Stimulated activated naive B cell treated with anti-CD40 and anti-IgM and Interleukin-4, amounts not matched to agents 10 μg/mL and 1 μg/mL and 100 μg/mL, for 72 hours (primary cell): Measurements from ENCODE around the gene RGS6.
A peak's percentile ranks its signal among the peaks of the same experiment; 100 is the strongest.

Source experiments
- ATAC-seq, 2 donors: fragments of 150-1000 bp; cut with Tn5 transposase; replicated peaks; 2 replicates each; pipeline ENCODE4 v1.10.0; 2021; ENCODE audit warnings: moderate library complexity in 1 of 2
- DNase-seq: peaks from one replicate; pipeline ENCODE4 v3.0.0; 2021
- H3K27ac Mint-ChIP-seq: one replicate; pipeline ENCODE4 v1.8.0; 2022; ENCODE audit warnings: mild to moderate bottlenecking, mixed read lengths
- H3K27me3 Mint-ChIP-seq, 2 donors: one replicate each; pipeline ENCODE4 v1.8.0; 2022; ENCODE audit warnings: mixed read lengths in 2 of 2
- H3K36me3 Mint-ChIP-seq, 2 donors: one replicate each; pipeline ENCODE4 v1.8.0; 2022; ENCODE audit warnings: mixed read lengths in 2 of 2, mild to moderate bottlenecking in 1 of 2
- H3K4me1 Mint-ChIP-seq, 2 donors: one replicate each; pipeline ENCODE4 v1.8.0; 2022; ENCODE audit warnings: mixed read lengths in 2 of 2, mild to moderate bottlenecking in 1 of 2
- H3K4me3 Mint-ChIP-seq, 2 donors: one replicate each; pipeline ENCODE4 v1.8.0; 2022; ENCODE audit warnings: mild to moderate bottlenecking in 2 of 2, mixed read lengths in 2 of 2, moderate library complexity in 1 of 2
- H3K9me3 Mint-ChIP-seq, 2 donors: one replicate each; pipeline ENCODE4 v1.8.0; 2022; ENCODE audit warnings: mixed read lengths in 2 of 2, mild to moderate bottlenecking in 1 of 2

Gene RGS6

DNA sequence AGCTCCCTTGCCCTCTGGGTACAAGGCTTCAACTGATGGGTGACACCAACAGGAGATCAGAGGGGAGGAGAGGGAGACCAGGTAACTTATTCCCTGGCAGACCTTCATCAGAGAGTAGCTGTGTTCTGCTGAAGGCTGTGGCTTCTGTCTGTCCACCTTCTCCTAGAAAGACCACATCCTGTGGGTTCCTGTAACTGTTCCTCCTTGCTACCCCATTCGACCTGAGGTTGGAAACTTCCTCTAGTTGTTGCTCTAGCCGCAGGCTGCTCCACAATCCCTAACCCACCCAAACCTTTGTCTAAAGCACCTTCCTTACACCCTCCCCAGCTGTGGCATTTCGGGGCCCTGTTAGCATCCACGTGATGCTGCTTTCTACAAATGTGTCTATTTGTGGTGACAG, 507.5 kb downstream of the RGS6 start:
- ATAC-seq (peak; percentile 50 to 55), DNase-seq (no peak)
- Mint-ChIP-seq H3K27me3 (peaks cover 4 to 16% of the 10 kb centered on the region in 2 donors), H3K4me3 (no peak overlapping the region), H3K4me1 (peaks cover 32 to 53% of the 10 kb centered on the region in 2 donors), H3K27ac (no peak overlapping the region), H3K9me3 (no peaks in the 10 kb centered on the region), H3K36me3 (no peaks in the 10 kb centered on the region)

DNA sequence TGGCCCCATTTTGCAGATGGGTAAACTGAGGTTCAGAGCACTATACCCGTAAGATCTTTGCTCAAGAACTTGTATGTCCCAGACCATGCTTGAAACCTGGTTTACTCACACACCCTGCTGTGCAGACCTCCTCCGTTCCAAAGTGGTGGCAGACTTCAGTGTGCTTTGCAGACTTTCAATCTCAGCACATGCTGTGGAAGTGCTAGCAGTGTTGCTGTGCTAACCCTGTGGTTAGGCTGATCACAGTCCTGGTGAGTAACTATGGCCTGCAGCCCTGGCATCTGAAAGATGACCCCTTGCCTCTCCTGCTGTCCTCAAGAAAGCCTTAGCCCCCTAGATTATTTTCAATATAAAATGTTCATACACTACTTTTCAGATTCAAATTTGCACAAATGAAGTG, 511.0 kb downstream of the RGS6 start:
- no peak for ATAC-seq

DNA sequence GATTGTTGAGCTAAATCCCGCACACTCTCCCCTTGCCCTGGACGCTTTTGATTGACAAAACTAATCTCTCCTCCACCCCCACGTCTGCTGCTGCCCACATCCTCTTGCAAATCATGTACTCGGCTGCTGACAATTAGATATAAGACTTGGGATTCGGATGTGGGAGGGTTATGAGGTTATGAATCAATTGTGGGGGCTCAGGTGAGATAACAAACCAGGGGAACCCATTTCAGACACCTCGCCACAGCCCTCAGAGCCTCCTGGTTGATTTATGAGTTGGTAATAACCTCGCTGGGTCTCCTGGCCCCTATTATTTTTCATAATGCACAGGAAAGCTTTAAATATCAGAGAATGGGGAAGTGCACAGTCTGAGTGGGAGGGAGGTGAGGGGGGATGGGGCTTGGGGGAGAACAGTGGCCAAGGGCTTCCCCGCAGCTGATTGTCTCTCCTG, 511.8 kb downstream of the RGS6 start:
- no peaks in the 10 kb centered on the region for H3K9me3 Mint-ChIP-seq
- no peaks in the 10 kb centered on the region for H3K36me3 Mint-ChIP-seq
- H3K4me3 Mint-ChIP-seq, result peak overlapping the region; percentile 74
- H3K4me1 Mint-ChIP-seq, result peaks cover 38 to 61% of the 10 kb centered on the region in 2 donors
- peak overlapping the region; percentile 74 for H3K27ac Mint-ChIP-seq
- DNase-seq, result peak; percentile 16
- peaks cover 0 to under 1% of the 10 kb centered on the region in 2 donors for H3K27me3 Mint-ChIP-seq
- ATAC-seq, result peak; percentile 82 to 84

More for the DNA sequence above, 511.0 kb downstream of the RGS6 start:
- Mint-ChIP-seq H3K9me3 (no peaks in the 10 kb centered on the region), H3K4me3 (peak overlapping the region in 1 of 2 donors; percentile 74), H3K27ac (no peak overlapping the region), H3K36me3 (no peaks in the 10 kb centered on the region), H3K4me1 (peaks cover 36 to 68% of the 10 kb centered on the region in 2 donors), H3K27me3 (peaks cover 0 to 8% of the 10 kb centered on the region in 2 donors)
- no peak for DNase-seq

DNA sequence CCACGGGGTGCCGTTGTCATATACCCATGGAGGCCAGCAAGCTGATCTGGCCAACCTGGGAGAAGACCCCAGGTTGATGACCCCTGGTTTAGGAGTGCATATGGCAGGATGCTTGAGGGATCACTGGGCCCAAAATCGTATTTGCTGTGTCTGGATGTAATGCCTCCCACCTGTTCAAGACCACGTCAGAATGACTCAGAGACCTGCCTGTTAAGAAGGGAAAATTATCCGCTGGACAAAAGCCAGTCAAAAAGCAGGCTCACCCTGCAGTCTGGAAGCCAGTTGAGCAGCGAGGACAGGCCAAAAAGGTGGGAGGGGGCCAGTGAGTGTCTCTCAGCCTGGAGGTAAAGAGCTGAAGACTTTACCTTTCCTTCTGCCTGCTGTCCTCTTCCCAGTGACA, 512.5 kb downstream of the RGS6 start:
- DNase-seq (no peak), ATAC-seq (no peak)
- H3K4me3 Mint-ChIP-seq, result peak overlapping the region; percentile 19 to 74
- no peaks in the 10 kb centered on the region for H3K27me3 Mint-ChIP-seq
- peaks cover 35 to 54% of the 10 kb centered on the region in 2 donors for H3K4me1 Mint-ChIP-seq
- peak overlapping the region; percentile 48 for H3K27ac Mint-ChIP-seq
- no peaks in the 10 kb centered on the region for H3K36me3 Mint-ChIP-seq
- H3K9me3 Mint-ChIP-seq, result no peaks in the 10 kb centered on the region

DNA sequence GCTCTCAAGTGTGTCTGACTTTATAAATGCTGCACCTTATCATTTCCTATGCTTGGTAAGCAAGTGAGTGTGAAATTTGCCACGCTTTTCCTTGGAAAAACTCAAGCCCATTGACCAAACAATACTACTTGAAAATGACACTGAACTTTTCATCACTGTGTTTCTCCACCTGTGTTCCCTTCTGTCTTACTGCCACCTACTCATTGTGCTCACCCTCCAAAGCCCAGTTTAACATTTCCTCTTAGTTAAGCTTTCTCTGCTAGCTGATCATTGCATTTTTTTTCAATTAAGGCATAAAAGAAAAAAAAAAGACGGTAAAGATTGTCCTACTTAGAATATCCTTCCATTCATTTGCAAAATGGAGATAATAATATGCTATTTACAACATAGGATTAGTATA, 516.0 kb downstream of the RGS6 start:
- no peak for ATAC-seq
- no peak overlapping the region for H3K4me3 Mint-ChIP-seq
- H3K36me3 Mint-ChIP-seq, result no peaks in the 10 kb centered on the region
- no peak overlapping the region for H3K27ac Mint-ChIP-seq
- H3K9me3 Mint-ChIP-seq, result no peaks in the 10 kb centered on the region
- DNase-seq, result no peak
- peaks cover 3 to 5% of the 10 kb centered on the region in 2 donors for H3K27me3 Mint-ChIP-seq
- peaks cover 39 to 57% of the 10 kb centered on the region in 2 donors for H3K4me1 Mint-ChIP-seq

DNA sequence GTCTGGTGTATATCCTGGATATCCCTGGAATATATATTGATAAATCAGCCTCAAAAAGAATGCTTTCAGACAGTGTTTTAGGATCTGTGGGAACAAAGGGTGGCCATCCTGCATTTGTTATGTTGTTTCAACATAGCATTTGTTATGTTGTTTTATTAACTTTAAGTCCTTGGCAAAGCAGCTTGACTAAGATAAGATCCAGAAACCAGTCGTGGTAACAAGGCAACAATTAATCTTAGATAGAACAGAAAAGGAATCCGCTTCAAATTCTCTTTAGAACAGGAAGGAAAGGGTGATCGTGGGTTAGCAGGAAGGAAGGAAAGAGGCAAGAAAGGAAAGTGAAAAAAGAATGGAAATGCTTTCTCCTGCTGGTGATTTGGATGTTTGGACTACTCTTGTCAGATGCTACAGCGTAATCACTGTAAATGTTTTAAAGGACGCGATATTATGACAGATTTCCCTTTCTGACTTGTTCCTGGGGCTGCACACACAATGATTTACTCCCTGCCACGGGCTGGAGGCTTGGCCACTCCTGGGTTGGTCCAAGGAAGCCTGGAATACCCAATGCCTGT, 518.3 kb downstream of the RGS6 start:
- DNase-seq (no peak), ATAC-seq (no peak)
- H3K9me3 Mint-ChIP-seq, result no peaks in the 10 kb centered on the region
- peak overlapping the region; percentile 44 for H3K27ac Mint-ChIP-seq
- peaks cover 3 to 5% of the 10 kb centered on the region in 2 donors for H3K27me3 Mint-ChIP-seq
- H3K4me3 Mint-ChIP-seq, result no peak overlapping the region
- H3K36me3 Mint-ChIP-seq, result no peaks in the 10 kb centered on the region
- peaks cover 23 to 38% of the 10 kb centered on the region in 2 donors for H3K4me1 Mint-ChIP-seq

DNA sequence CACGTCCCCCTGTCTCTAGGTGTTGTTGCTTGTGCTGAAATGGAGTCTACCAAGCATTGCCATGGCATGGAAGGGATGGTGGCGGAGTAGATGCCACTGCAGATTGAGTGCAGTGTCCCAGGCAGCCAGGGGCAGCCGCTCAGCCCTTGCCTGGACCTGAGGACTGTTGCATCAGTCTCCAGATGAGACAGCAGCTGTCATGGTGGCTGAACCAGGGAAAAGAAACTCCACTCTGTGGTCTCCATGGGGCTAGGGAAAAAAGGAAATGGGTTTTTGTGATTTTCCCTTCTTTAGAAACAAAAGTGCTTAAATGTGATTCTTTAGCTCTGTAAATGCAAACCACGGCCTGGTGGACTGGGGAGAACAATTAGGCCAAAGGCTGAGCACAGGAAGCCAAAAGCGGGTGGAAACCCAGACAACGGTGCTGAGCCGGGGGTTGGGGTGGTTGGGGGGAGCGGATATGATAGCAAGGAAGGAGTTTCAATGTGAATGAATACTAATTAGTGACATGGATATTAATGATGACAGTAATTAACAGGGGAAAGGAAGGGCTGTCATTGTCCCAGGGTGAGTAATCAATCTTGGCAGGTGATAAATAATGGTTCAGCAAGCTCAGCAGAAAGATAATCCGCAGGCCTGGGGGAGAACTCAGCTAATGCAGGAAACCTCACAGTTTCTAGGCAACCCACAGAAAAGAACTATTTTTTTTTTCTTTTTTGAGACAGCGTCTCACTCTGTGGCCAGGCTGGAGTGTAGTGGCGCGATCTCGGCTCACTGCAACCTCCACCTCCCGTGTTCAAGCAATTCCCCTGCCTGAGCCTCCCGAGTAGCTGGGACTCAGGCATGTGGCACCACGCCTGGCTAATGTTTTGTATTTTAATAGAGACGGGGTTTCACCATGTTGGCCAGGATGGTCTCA, 519.1 kb downstream of the RGS6 start:
- H3K27me3 Mint-ChIP-seq, result peaks cover 3 to 5% of the 10 kb centered on the region in 2 donors
- H3K27ac Mint-ChIP-seq, result peak overlapping the region; percentile 44
- ATAC-seq (peak; percentile 79), DNase-seq (no peak)
- peaks cover 23 to 35% of the 10 kb centered on the region in 2 donors for H3K4me1 Mint-ChIP-seq
- H3K4me3 Mint-ChIP-seq, result peak overlapping the region; percentile 22 to 44
- H3K9me3 Mint-ChIP-seq, result no peaks in the 10 kb centered on the region
- no peaks in the 10 kb centered on the region for H3K36me3 Mint-ChIP-seq

DNA sequence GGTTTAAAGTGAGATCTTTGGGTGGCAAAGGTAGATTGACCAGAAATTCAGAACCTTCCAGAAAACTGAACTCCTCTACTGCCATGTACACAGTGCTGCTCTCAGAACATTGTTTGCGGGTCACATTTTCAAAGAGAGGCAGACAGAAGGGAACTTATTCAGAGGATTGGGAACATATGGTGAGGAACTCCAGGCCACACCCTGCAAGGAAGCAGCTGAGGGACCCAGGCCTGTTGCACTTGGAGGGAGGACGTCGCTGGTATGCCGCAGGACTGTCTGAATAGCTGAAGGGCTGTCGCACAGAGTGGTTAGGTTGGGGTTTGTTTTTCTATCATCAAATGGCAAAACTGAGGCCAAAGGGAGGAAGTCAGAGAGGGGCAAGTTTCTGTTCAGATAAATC, 520.5 kb downstream of the RGS6 start:
- ATAC-seq (no peak), DNase-seq (no peak)
- no peak overlapping the region for H3K4me3 Mint-ChIP-seq
- peaks cover 21 to 28% of the 10 kb centered on the region in 2 donors for H3K4me1 Mint-ChIP-seq
- peaks cover 3 to 5% of the 10 kb centered on the region in 2 donors for H3K27me3 Mint-ChIP-seq
- H3K36me3 Mint-ChIP-seq, result no peaks in the 10 kb centered on the region
- H3K9me3 Mint-ChIP-seq, result no peaks in the 10 kb centered on the region
- H3K27ac Mint-ChIP-seq, result no peak overlapping the region

DNA sequence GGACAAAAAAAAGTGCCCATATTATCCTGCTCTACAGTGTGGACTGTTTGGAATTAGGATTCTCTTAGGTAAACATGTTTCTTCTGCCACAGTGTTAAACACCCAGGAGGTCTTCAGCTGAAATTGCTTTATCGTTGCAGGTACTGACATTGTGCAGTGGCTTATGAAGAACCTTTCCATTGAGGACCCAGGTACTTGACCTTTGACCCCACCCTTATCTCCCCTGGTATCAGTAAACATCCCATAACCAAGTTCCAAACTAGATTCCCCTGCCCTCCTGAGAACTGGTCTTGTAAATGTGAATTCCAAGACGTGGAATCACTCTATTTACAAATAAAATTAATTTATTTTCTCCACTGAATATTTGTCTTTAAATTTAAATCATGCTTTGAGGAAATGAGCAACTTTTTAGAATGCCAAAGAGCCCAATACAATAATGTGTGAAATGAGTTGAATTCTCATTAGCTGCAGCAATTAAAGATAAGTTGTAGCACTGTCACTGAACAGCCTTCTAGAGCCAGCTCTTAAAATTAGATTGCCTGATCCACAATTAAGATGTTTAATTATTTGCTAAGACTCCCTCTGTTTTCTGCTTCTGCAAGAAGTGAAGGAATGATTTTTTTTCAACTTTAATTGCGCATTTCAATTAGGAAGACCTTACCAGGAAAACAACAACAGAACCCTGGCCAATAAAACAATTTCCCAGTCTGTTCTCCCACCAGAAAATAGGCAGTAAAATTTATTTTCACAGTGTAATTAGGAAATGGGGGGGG, 522.3 kb downstream of the RGS6 start:
- Mint-ChIP-seq H3K9me3 (no peaks in the 10 kb centered on the region), H3K27me3 (peaks cover 12 to 13% of the 10 kb centered on the region in 2 donors), H3K27ac (no peak overlapping the region), H3K36me3 (no peaks in the 10 kb centered on the region), H3K4me3 (no peak overlapping the region), H3K4me1 (peaks cover 19 to 28% of the 10 kb centered on the region in 2 donors)
- no peak for ATAC-seq
- DNase-seq, result no peak

DNA sequence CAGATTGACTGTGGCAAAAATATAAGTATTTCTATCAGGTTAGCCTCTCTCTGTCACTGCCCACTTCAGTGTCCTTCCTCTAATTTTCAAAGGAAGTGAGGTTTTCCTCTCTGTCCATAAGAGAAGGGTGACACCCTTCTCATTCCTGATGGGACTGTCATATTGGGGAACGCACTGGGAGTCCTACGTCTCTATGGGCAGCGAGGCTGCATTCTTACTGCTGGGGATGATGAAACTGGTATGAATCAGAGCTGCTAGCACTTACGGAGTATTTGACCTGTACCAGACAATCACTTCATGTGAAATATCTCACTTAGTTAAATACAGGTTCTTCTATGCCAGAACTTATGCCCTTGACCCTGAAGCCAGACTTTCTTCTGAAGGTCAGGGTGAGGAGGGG, 525.4 kb downstream of the RGS6 start:
- H3K27ac Mint-ChIP-seq, result no peak overlapping the region

DNA sequence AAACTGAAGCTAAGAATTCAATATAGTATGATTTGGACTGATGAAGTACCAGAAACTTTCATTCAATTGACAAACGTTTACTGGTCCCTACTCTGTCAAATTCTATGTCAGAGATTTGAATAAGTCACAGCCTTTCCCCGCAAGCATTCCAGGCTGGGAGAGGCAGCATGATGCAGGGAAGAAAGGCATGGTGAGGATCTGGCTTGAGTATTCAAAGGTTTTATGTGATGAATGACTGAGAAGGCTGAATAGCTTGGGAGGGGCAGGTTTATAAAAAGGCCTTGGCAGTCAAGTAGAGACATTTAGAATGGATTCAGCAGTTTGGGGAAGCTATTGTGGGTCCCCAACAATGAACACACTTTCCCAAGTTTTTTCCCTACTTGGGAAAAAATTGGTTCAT, 529.8 kb downstream of the RGS6 start:
- DNase-seq, result no peak
- H3K27ac Mint-ChIP-seq, result no peak overlapping the region
- peaks cover 9 to 22% of the 10 kb centered on the region in 2 donors for H3K27me3 Mint-ChIP-seq
- no peaks in the 10 kb centered on the region for H3K36me3 Mint-ChIP-seq
- H3K4me1 Mint-ChIP-seq, result no peaks in the 10 kb centered on the region
- peaks cover 7 to 8% of the 10 kb centered on the region in 2 donors for H3K9me3 Mint-ChIP-seq
- ATAC-seq, result no peak
- H3K4me3 Mint-ChIP-seq, result no peak overlapping the region

More for the DNA sequence above, 525.4 kb downstream of the RGS6 start:
- DNase-seq, result no peak
- peaks cover 0 to 4% of the 10 kb centered on the region in 2 donors for H3K4me1 Mint-ChIP-seq
- no peaks in the 10 kb centered on the region for H3K36me3 Mint-ChIP-seq
- H3K9me3 Mint-ChIP-seq, result no peaks in the 10 kb centered on the region
- no peak for ATAC-seq
- H3K4me3 Mint-ChIP-seq, result no peak overlapping the region
- H3K27me3 Mint-ChIP-seq, result peaks cover 13% of the 10 kb centered on the region in 2 donors

DNA sequence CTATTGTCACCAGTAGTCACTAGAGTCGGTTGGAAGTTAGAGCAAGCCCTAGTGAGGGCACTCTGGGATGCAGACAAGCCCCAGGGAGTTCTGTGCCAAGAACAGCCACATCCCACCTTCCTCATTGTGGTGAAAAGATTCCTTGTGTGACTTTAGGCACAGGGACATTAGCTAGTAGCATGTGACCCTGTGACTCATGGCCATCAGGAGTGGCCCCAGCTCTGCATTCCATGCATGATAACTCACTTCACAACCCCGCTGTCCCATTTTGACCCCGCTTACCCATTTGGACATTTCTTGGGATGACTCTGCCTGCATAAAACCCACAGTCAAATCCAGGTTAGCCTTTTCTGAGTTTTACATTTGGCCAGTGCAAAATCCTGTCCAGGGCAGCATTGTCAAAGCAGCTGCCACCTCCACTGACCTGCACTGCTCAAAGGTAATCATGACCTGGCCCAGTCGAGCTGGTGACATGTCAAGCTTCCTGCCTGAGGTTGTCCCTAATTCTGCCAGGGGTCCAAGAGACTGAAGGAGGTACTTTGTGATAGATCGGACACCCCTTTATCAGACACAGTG, 531.1 kb downstream of the RGS6 start:
- Mint-ChIP-seq H3K9me3 (peaks cover 7 to 8% of the 10 kb centered on the region in 2 donors), H3K36me3 (no peaks in the 10 kb centered on the region), H3K4me1 (no peaks in the 10 kb centered on the region), H3K27me3 (peaks cover 9 to 19% of the 10 kb centered on the region in 2 donors), H3K4me3 (no peak overlapping the region), H3K27ac (no peak overlapping the region)
- no peak for ATAC-seq
- no peak for DNase-seq

DNA sequence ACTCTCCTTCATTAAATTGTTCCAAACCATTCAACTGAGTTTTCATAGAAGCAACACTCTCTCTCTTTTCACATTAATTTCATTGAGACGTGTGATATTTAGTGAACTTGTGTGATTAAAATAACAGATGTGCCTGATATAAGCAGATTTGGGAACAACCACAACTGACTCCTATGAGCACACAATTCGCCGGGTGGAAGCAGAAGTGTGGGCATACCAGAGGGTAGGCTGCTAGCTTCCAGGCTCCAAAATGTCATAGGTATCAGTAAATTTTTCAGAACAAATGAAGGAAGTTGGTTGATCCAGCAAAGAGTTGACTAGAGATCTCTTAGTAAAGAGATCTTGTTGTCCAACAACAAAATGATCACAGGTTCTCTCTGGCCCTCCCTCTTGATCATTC, 532.0 kb downstream of the RGS6 start:
- Mint-ChIP-seq H3K27me3 (peaks cover 6 to 13% of the 10 kb centered on the region in 2 donors), H3K36me3 (no peaks in the 10 kb centered on the region), H3K9me3 (peaks cover 7 to 8% of the 10 kb centered on the region in 2 donors), H3K27ac (no peak overlapping the region), H3K4me3 (no peak overlapping the region), H3K4me1 (no peaks in the 10 kb centered on the region)
- ATAC-seq (no peak), DNase-seq (no peak)

DNA sequence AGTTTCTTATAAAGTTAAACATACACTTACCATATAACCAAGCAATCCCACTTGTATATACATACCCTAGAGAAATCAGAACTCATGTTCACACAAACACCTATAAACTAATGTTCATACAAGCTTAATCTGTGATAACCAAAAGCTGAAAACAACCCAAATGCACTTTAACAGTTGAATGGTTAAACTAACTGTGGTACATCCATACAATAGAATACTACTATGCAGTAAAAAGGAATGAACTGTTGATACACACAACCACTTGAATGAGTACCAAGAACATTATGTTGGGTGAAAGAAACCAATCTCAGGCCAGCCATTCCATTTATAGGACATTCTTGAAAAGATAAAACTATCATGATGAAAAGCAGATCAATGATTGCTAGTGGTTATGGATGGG, 534.1 kb downstream of the RGS6 start:
- H3K36me3 Mint-ChIP-seq, result no peaks in the 10 kb centered on the region
- H3K9me3 Mint-ChIP-seq, result peaks cover 7 to 8% of the 10 kb centered on the region in 2 donors
- H3K27ac Mint-ChIP-seq, result no peak overlapping the region
- no peak for ATAC-seq
- DNase-seq, result no peak
- H3K4me3 Mint-ChIP-seq, result no peak overlapping the region
- peaks cover 16 to 18% of the 10 kb centered on the region in 2 donors for H3K27me3 Mint-ChIP-seq
- H3K4me1 Mint-ChIP-seq, result no peaks in the 10 kb centered on the region
